Astrocyte of the hippocampus (primary cell): Measurements from ENCODE around the gene KHDRBS2.

ENCODE experiments used
- DNase-seq: peaks from one replicate; pipeline ENCODE4 v3.0.0; 2011; ENCODE audit warnings: low read depth, low spot score

KHDRBS2 gene

GRCh38 chr6:62035952-62036351 is 250.1 kb downstream of the KHDRBS2 start:
- DNase-seq, result no peak

DNA sequence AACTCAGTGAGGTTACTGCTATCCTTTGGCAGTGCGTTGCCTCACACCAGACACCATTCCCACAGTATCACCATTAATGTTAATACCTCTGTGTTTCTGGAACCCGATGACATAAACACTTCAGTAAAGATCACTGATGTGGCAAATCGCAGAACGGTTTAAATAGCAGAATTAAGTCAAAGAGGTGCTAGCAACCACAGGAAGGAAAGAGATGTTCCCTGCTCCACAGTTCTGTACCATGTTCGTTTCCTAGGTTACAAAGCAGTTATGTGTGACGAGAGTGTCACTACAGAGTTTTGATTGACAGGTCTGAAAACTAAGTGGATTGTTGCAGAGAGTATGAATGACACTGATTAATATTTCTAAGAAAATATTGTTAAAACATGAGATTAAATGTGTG is 272.3 kb downstream of the KHDRBS2 start:
- no peak for DNase-seq

DNA sequence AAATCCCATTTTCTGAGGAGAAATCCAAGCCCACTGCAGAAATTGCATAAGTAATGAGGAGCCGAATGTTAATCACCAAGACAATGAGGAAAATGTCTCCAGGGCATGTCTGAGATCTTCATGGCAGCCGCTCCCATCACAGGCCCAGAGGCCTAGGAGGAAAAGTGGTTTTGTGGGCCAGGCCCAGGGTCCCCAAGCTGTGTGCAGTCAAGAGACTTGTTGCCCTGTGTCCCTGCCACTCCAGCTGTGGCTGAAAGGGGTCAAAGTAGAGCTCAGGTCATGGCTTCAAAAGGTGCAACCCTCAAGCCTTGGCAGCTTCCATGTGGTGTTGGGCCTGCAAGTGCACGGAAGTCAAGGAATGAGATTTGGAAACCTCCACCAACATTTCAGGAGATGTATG is 276.6 kb downstream of the KHDRBS2 start:
- DNase-seq, result no peak

- no peak for DNase-seq
These were observed 296.4 kb downstream of the KHDRBS2 start for GRCh38 chr6:61989616-61990015.

DNA sequence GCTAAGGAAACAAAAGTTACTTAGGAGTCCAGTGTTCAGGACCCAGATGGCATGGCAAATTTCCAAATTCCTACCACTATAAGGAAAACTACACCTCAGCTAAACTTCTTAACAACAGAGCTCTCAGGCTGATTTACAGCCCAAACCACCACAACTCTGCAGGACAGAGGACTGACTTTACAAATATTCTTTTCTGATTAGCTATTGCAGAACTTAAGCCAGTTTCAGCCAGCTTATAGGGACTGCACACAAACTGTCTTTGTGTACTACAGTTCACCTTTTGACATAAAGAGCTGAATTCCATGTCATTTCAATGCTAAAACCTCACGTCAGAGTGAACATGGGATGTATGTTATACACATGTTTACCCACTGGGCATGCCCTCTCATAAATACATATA is 305.4 kb downstream of the KHDRBS2 start:
- DNase-seq, result no peak

- DNase-seq, result no peak
These were observed 308.1 kb downstream of the KHDRBS2 start for GRCh38 chr6:61977947-61978346.

- no peak for DNase-seq
These were observed 308.9 kb downstream of the KHDRBS2 start for GRCh38 chr6:61977099-61977498.

DNA sequence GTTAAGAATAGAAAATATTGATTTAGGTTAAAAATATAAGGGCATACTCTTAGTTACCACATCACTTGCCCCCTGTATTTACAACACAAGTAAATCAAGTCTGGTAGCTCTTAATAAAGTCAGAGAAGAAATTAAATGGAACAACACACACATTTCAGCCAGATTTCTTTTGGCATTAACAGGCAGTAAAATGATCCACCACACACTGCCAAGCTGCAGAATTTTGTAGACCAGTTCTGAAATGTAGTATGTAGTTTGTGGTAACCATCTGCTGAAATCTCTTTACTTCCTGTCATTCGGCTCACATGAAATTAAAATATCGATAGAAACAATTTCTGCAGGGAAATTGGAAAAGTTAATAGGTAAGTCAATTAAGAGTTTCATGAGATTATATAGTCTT is 326.8 kb downstream of the KHDRBS2 start:
- no peak for DNase-seq

DNA sequence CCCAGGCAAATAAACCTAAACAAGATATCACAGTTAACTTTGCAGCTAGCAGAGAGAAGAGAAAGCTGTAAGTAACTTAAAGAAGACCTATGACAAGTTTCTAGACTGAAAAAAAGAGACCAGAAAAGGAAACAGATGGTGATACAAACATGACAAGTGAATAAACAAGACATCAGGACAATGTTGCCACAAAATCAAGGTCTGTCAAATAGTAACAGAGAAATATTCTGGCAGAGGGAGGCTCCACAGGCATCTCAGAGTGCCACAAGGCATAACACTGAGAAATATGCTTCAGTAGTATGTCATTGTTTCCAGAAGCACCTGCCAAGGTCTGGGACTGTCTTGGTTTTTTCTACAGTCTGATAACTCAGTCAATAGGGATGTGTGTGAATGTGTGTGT is 332.2 kb downstream of the KHDRBS2 start:
- no peak for DNase-seq

- no peak for DNase-seq
These were observed 334.4 kb downstream of the KHDRBS2 start for GRCh38 chr6:61951586-61951985.

DNA sequence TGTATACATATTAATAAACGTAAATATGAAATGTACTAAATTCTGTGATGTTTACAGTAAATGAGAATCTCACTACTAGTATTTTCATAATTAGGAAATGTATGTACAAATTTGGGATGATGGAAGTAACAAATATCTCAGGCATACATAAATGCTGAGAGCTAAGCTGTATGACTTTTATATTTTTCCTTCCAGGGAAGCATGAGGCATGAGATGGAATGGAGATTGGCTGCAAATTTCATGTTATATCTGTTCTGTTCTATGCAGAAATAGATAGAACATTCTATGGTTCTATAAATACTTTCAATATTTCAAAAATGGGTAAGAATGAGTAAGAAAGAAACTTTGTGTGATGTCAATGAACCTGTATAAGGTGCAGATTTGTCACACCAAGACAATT is 335.2 kb downstream of the KHDRBS2 start:
- DNase-seq, result no peak

DNA sequence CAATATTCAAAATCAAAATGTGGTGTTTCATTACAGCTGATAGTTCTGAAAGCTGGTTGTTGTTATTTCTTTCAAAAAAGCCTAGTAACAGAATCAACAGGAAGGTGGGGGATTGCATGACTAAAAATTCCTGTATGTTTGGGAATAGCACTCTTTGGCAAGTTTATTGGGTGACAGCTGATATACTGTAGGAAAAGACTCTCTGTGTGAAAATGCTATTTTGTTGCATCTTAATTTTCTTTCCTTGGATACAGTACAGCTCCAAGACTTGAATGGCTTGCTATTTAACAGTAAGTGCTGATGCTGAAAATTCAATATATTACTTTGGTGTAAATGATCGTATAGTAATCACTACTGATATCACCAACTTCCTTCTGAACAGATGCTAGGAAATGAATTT is 336.1 kb downstream of the KHDRBS2 start:
- no peak for DNase-seq

- DNase-seq, result no peak
These were observed 336.9 kb downstream of the KHDRBS2 start for GRCh38 chr6:61949161-61949560.

DNA sequence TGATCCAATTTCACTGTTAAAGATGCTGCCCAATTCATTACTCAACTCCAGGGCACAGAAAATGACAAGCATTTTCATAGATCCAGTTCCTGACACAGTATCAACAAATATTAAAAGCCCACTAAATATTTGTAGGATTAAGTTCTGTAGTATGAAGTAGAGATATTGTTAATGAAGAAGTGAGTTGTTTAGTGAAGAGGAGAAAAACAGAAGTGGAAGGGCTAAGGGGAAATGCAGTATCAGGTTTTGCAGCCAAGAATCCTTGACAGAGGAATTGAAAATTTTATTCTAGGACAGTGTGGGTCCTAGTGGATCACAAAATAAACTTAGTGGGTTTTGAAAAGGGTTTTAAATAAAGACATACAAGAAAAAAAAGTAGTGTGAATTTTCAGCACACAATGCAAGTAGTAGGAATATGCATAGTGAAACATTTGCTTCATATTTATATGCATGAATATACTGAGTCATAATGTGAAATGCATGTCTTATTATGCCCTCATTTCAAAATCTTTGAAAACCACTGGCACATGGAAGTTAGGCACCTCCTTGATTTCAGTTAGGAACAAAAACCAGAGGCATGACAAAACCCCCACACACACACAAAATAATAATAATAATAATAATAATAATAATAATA is 338.6 kb downstream of the KHDRBS2 start:
- no peak for DNase-seq

- DNase-seq, result no peak
These were observed 345.1 kb downstream of the KHDRBS2 start for GRCh38 chr6:61940919-61941318.

DNA sequence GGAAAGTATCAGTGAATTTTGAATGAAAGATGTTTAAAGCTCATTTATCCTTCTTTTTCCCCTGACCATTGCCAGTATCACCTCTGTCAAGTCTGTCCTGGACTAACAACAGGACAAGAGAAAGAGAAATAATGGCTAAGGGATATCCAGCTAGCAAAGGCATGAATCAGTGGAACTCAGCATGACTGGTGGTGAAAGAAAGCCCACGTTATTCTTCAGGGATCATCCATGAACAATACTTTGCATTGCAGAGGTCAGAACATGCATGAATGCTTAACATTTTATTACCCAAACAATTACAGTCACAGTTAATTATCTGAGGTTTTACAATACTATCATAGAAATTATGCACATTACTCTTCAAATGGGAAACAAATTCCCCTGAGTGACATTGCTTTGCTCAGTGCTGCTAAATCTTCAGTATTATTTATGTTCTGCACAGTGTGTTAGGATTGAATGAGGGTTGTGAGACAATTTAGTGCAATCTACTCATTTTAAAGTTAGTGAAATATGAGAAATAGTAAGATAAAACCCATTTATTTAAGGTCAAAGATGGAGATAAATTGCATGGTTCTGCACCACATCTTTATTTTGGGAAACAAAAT is 350.7 kb downstream of the KHDRBS2 start:
- no peak for DNase-seq

- DNase-seq, result no peak
These were observed 376.5 kb downstream of the KHDRBS2 start for GRCh38 chr6:61909486-61909885.

GRCh38 chr6:61901748-61902147 is 384.3 kb downstream of the KHDRBS2 start:
- DNase-seq, result no peak

- DNase-seq, result no peak
These were observed 391.5 kb downstream of the KHDRBS2 start for GRCh38 chr6:61894536-61894935.

DNA sequence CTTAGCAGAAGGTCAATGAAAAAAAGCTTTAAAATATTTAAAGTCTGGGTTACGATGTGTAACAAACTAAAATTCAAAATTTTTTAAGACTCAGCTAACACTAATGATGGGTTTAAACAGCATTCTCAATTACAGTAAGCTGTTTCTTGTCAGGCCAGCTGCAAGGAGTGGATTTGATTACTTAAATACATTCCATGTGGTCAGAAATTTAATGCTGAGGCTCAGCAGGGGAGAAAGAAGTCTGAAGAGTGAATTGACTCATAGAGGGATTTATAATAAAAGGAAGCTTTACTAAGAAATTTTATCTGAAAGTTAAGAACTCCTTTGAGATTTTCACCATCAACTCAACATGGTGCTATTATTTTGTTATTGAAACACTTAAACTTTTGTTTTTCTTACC is 398.6 kb downstream of the KHDRBS2 start:
- peak; percentile 16 for DNase-seq

DNA sequence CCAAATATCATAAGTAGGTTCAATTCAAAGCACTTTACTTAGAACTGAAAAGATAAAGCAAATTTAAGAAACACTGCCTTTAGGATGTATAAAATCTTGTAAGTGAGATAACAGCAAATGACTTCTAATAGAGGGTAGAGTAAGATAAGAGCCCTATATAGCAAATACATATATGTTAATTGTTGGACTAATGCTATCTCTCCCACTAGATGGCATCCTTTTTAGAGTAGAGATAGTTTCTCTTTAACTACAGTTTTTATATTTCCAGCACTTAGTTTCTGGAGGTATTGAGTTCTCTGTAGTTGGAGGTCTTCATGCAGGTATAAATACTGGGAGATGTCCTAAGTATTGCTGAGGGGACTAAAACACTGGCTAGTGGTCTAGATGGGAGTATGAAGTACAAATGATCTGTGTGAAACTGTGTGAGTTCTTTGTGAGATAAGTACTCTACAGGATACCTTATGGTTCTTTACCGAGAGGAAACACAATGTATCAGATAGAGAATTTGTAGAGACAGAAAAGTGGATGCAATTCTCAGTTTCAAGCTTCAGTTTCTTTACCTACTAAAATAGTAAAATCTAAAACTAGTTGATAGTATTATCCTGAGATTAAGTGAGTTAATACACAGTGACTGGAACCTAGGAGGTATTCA is 399.3 kb downstream of the KHDRBS2 start:
- no peak for DNase-seq

GRCh38 chr6:61869632-61870400 is 416.2 kb downstream of the KHDRBS2 start:
- DNase-seq, result no peak
